RWPE2 (cell line): ENCODE results near the gene ARHGAP26.

ENCODE experiments used
- ATAC-seq: fragments of 200-7000 bp; cut with Tn5 transposase; 3 replicates; pipeline ENCODE4 v1.9.1; 2021; ENCODE audit warnings: low read depth
- DNase-seq: peaks from one replicate; pipeline ENCODE4 v3.0.0-alpha.2; 2020; ENCODE audit warnings: low spot score
- H3K27ac ChIP-seq: fragments of 450-650 bp; 2 replicates; pipeline ENCODE4 v1.5.1; 2017; ENCODE audit warnings: mild to moderate bottlenecking; ENCODE audit not compliant: poor library complexity, severe bottlenecking
- H3K27me3 ChIP-seq: fragments of 250-450 bp; sonication (Bioruptor Pico); 2 replicates; pipeline ENCODE4 v1.5.1; 2021; ENCODE audit warnings: mild to moderate bottlenecking, moderate library complexity; ENCODE audit not compliant: insufficient read depth, poor library complexity, severe bottlenecking
- H3K36me3 ChIP-seq: fragments of 250-450 bp; sonication (Bioruptor Pico); 2 replicates; pipeline ENCODE4 v1.5.1; 2020; ENCODE audit warnings: low read depth, mild to moderate bottlenecking, moderate library complexity
- H3K4me1 ChIP-seq: fragments of 250-450 bp; sonication (Bioruptor Pico); 2 replicates; pipeline ENCODE4 v1.5.1; 2021; ENCODE audit warnings: mild to moderate bottlenecking, moderate library complexity; ENCODE audit not compliant: insufficient read depth, poor library complexity, severe bottlenecking
- H3K4me3 ChIP-seq: fragments of 250-450 bp; sonication (Bioruptor Pico); 2 replicates; pipeline ENCODE4 v1.5.1; 2021; ENCODE audit warnings: mild to moderate bottlenecking, moderate library complexity; ENCODE audit not compliant: severe bottlenecking
- H3K9me3 ChIP-seq: fragments of 250-450 bp; sonication (Bioruptor Pico); 2 replicates; pipeline ENCODE4 v1.5.1; 2021; ENCODE audit warnings: mild to moderate bottlenecking, moderate library complexity; ENCODE audit not compliant: severe bottlenecking
- CTCF ChIP-seq: fragments of 450-650 bp; IDR thresholded peaks from one replicate; pipeline ENCODE4 v1.5.1; 2017; ENCODE audit warnings: mild to moderate bottlenecking, moderate library complexity; ENCODE audit not compliant: poor library complexity, severe bottlenecking

The ARHGAP26 gene

GRCh38 chr5:143207058-143207457 lies 436.9 kb downstream of the ARHGAP26 start:
- Histone ChIP-seq H3K27ac (peak overlapping the region; percentile 93), H3K27me3 (no peaks in the 10 kb centered on the region), H3K9me3 (no peaks in the 10 kb centered on the region), H3K36me3 (no peaks in the 10 kb centered on the region), H3K4me1 (peaks cover 24% of the 10 kb centered on the region), H3K4me3 (no peak overlapping the region)
- no peak for TF ChIP-seq CTCF
- ATAC-seq (no peak), DNase-seq (no peak)

GRCh38 chr5:143207563-143208364 lies 437.6 kb downstream of the ARHGAP26 start:
- Histone ChIP-seq H3K4me3 (no peak overlapping the region), H3K4me1 (peaks cover 24% of the 10 kb centered on the region), H3K27me3 (no peaks in the 10 kb centered on the region), H3K36me3 (no peaks in the 10 kb centered on the region), H3K27ac (no peak overlapping the region), H3K9me3 (no peaks in the 10 kb centered on the region)
- no peak for TF ChIP-seq CTCF
- no peak for ATAC-seq
- DNase-seq, result no peak

- no peak for TF ChIP-seq CTCF
- Histone ChIP-seq H3K27me3 (no peaks in the 10 kb centered on the region), H3K9me3 (no peaks in the 10 kb centered on the region), H3K36me3 (no peaks in the 10 kb centered on the region), H3K4me3 (no peak overlapping the region), H3K4me1 (peaks cover 24% of the 10 kb centered on the region), H3K27ac (no peak overlapping the region)
- no peak for DNase-seq
- no peak for ATAC-seq
Observed at GRCh38 chr5:143208365-143208641, 438.1 kb downstream of the ARHGAP26 start.

- Histone ChIP-seq H3K9me3 (no peaks in the 10 kb centered on the region), H3K36me3 (no peaks in the 10 kb centered on the region), H3K27me3 (no peaks in the 10 kb centered on the region), H3K4me3 (no peak overlapping the region), H3K4me1 (peaks cover 24% of the 10 kb centered on the region), H3K27ac (no peak overlapping the region)
- no peak for DNase-seq
- ATAC-seq, result no peak
- TF ChIP-seq CTCF, result peak; percentile 5
Observed at GRCh38 chr5:143208781-143209510, 438.8 kb downstream of the ARHGAP26 start.

- Histone ChIP-seq H3K36me3 (no peaks in the 10 kb centered on the region), H3K4me1 (peaks cover 19% of the 10 kb centered on the region), H3K27me3 (no peaks in the 10 kb centered on the region), H3K9me3 (no peaks in the 10 kb centered on the region), H3K27ac (no peak overlapping the region), H3K4me3 (no peak overlapping the region)
- DNase-seq (no peak), ATAC-seq (no peak)
- no peak for TF ChIP-seq CTCF
Observed at GRCh38 chr5:143209881-143210395, 439.8 kb downstream of the ARHGAP26 start.
